GM13977 (cell line): ENCODE measurements around the gene FZD10.

Source experiments
- DNase-seq: peaks from one replicate; pipeline ENCODE4 v3.0.0; 2012; ENCODE audit warnings: low spot score
- CTCF ChIP-seq: IDR thresholded peaks from 2 replicates; pipeline ENCODE4 v1.5.1; 2012; ENCODE audit warnings: mild to moderate bottlenecking, control low read depth; ENCODE audit not compliant: insufficient read depth; ENCODE audit errors: extremely low read depth, missing control alignments
- in situ Hi-C: fragments of 300-500 bp; cut with MboI; formaldehyde crosslinking; loops from one replicate; pipeline ENCODE4 v1.12.0; 2022; ENCODE audit warnings: low sequenced_read_pairs, low pct_unique_long_range_greater_than_20kb, mixed read lengths, inconsistent platforms; ENCODE audit not compliant: unreplicated experiment

FZD10 gene

GRCh38 chr12:130137040-130138018 is 24.9 kb upstream of the FZD10 start:
- TF ChIP-seq CTCF, result no peak
- no peak for DNase-seq
- in situ Hi-C loops, result no loop called here

- no peak for TF ChIP-seq CTCF
- in situ Hi-C loops, result no loop called here
- DNase-seq, result no peak
Measured at GRCh38 chr12:130138478-130138877, 23.8 kb upstream of the FZD10 start.

- DNase-seq, result no peak
- TF ChIP-seq CTCF, result no peak
- in situ Hi-C loops, result no loop called here
Measured at GRCh38 chr12:130139567-130140421, 22.5 kb upstream of the FZD10 start.

GRCh38 chr12:130141105-130141504 is 21.2 kb upstream of the FZD10 start:
- no peak for DNase-seq
- in situ Hi-C loops, result no loop called here

GRCh38 chr12:130141901-130142683 is 20.2 kb upstream of the FZD10 start:
- TF ChIP-seq CTCF, result no peak
- in situ Hi-C loops, result no loop called here
- no peak for DNase-seq

More at GRCh38 chr12:130141105-130141504, 21.2 kb upstream of the FZD10 start:
- no peak for TF ChIP-seq CTCF

GRCh38 chr12:130142736-130143135 is 19.5 kb upstream of the FZD10 start:
- in situ Hi-C loops, result no loop called here
- DNase-seq, result no peak
- TF ChIP-seq CTCF, result no peak
